GM21619 (cell line): Measurements from ENCODE around the gene LRPAP1.
"Not testable (repeated sequence)": the region's sequence is repeated elsewhere in the genome, so short reads cannot be mapped to it uniquely, and the experiment has no call there.

Experiments
- ATAC-seq: cut with Tn5 transposase; IDR thresholded peaks from one replicate; pipeline ENCODE4 v1.9.1; 2021; ENCODE audit not compliant: unreplicated experiment

Gene LRPAP1

GRCh38 chr4:3464349-3464905 lies 67.8 kb downstream of the LRPAP1 start:
- ATAC-seq: no peak

GRCh38 chr4:3463556-3464348 lies 68.5 kb downstream of the LRPAP1 start:
- no peak for ATAC-seq

GRCh38 chr4:3462790-3463415 lies 69.3 kb downstream of the LRPAP1 start, which contains the start of gene DOK7:
Gene DOK7 (plus strand): TSS chr4:3463306. CDS start chr4:3463376, 70 bp downstream.
- no peak for ATAC-seq

- no peak for ATAC-seq
Measured at GRCh38 chr4:3462321-3462789, 69.9 kb downstream of the LRPAP1 start.

- ATAC-seq: no peak
Measured at GRCh38 chr4:3461515-3462291, 70.5 kb downstream of the LRPAP1 start.

GRCh38 chr4:3460926-3461325 lies 71.3 kb downstream of the LRPAP1 start:
- ATAC-seq: no peak

GRCh38 chr4:3459156-3459555 lies 73.1 kb downstream of the LRPAP1 start:
- ATAC-seq: not testable (repeated sequence)

- ATAC-seq: no peak
Measured at GRCh38 chr4:3458371-3458770, 73.9 kb downstream of the LRPAP1 start.

GRCh38 chr4:3455596-3455995 lies 76.6 kb downstream of the LRPAP1 start:
- ATAC-seq: not testable (repeated sequence)
